ENCODE measurements around the gene PALM. TPM values are rescaled to one million over a fixed set of nuclear protein-coding genes. Genes with fewer than 3 reads are reported as not detected.

PALM gene
- total RNA-seq, 1 experiment from 2014 or later = 43.7 TPM

DNA sequence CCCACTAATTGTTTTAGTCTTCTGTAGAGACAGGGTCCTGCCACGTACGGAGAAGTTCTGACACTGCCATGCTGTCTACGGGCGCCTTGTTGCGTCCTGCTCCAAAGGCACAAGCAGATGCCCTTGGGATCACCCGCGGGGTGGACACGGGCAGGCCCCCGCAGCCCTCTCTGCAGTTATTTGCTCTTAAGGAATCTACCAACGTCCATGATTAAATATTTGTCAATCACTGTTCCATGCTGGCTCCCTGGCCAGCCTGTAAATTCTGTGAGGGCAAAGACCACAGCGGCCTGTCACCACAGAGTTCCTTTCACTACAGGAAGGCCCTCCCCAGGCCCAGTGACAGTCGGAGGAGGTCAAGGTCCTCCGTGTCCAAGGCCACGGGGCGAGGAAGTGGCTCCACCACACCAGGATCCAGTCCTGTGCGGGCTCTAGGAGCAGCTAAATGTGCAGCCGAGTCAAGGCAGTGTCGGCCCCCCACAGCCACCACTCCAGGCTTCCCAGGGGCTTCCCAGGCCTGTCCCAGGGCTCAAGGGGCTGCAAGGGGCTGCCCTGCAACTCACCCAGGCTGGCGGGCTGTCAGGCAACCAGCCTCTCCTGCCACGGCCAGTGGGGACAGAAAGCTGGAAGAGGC lies 47.8 kb upstream of the PALM start:
- intact Hi-C loops (cut with micrococcal nuclease) = no loop called here
- Histone ChIP-seq H3K4me2 (ENCODE audit: low read length) (peak overlapping the region; percentile 99), H3K9ac (ENCODE audit: low read length) (peak overlapping the region; percentile 98), H3K36me3 (ENCODE audit: control insufficient read depth in 1 of 2, insufficient read depth in 2 of 2, low read length in 2 of 2) (peaks cover 3 to 21% of the 10 kb centered on the region in 2 experiments; a peak in 2 of 4 replicates), H3K4me1 (ENCODE audit: control insufficient read depth in 1 of 2, insufficient read depth in 2 of 2, low read length in 2 of 2) (peaks cover 18 to 35% of the 10 kb centered on the region in 2 experiments), H3K79me2 (ENCODE audit: insufficient read depth, low read length) (peaks cover 70% of the 10 kb centered on the region), H3K27me3 (ENCODE audit: insufficient read depth, low read length) (no peaks in the 10 kb centered on the region), H2AFZ (ENCODE audit: low read depth, low read length, poor library complexity, severe bottlenecking) (no peak overlapping the region), H4K20me1 (ENCODE audit: insufficient read depth) (peaks cover 5% of the 10 kb centered on the region; the same call in 1 of the 2 replicates), H3K4me3 (replicated peaks in 1 of 2; ENCODE audit: low read depth in 1 of 2, low read length in 2 of 2) (peak overlapping the region; percentile 64 to 96), H3K9me2 (ENCODE audit: insufficient read depth) (no peaks in the 10 kb centered on the region), H3K27ac (ENCODE audit: low read depth, low read length) (peak overlapping the region; percentile 99), H3K9me3 (ENCODE audit: control insufficient read depth in 1 of 2, insufficient read depth in 1 of 2, low read depth in 1 of 2, low read length in 2 of 2) (no peaks in the 10 kb centered on the region)
- TF ChIP-seq ELF1 (IDR thresholded peaks at IDR 0.05; ENCODE audit: borderline replicate concordance, low read depth) = no peak
- TF ChIP-seq POLR2A (IDR thresholded peaks at IDR 0.05; ENCODE audit: borderline replicate concordance, extremely low read depth, insufficient read depth, insufficient read length) = no peak
- TF ChIP-seq ZFX (IDR thresholded peaks at IDR 0.05) = no peak
- no peak for TF ChIP-seq EGR1 (IDR thresholded peaks at IDR 0.05; ENCODE audit: low read depth)
- TF ChIP-seq, protein P1, sequence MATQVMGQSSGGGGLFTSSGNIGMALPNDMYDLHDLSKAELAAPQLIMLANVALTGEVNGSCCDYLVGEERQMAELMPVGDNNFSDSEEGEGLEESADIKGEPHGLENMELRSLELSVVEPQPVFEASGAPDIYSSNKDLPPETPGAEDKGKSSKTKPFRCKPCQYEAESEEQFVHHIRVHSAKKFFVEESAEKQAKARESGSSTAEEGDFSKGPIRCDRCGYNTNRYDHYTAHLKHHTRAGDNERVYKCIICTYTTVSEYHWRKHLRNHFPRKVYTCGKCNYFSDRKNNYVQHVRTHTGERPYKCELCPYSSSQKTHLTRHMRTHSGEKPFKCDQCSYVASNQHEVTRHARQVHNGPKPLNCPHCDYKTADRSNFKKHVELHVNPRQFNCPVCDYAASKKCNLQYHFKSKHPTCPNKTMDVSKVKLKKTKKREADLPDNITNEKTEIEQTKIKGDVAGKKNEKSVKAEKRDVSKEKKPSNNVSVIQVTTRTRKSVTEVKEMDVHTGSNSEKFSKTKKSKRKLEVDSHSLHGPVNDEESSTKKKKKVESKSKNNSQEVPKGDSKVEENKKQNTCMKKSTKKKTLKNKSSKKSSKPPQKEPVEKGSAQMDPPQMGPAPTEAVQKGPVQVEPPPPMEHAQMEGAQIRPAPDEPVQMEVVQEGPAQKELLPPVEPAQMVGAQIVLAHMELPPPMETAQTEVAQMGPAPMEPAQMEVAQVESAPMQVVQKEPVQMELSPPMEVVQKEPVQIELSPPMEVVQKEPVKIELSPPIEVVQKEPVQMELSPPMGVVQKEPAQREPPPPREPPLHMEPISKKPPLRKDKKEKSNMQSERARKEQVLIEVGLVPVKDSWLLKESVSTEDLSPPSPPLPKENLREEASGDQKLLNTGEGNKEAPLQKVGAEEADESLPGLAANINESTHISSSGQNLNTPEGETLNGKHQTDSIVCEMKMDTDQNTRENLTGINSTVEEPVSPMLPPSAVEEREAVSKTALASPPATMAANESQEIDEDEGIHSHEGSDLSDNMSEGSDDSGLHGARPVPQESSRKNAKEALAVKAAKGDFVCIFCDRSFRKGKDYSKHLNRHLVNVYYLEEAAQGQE (IDR thresholded peaks at IDR 0.05; ENCODE audit: low read depth) = no peak
- TF ChIP-seq TCF7L2 (IDR thresholded peaks at IDR 0.05; ENCODE audit: borderline replicate concordance, extremely low read depth, insufficient read depth, insufficient read length) = no peak
- TF ChIP-seq EZH2 (IDR thresholded peaks at IDR 0.05) = no peak
- TF ChIP-seq, protein P2, sequence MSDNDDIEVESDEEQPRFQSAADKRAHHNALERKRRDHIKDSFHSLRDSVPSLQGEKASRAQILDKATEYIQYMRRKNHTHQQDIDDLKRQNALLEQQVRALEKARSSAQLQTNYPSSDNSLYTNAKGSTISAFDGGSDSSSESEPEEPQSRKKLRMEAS (IDR thresholded peaks at IDR 0.05) = no peak
- TF ChIP-seq YY1 (IDR thresholded peaks at IDR 0.05; ENCODE audit: extremely low read depth, insufficient replicate concordance, low read depth, low read length) = no peak
- no peak for ATAC-seq
- no peak for DNase-seq (ENCODE audit: low read depth, low spot score)
- ChIA-PET CTCF (no interaction called here), POLR2A (no interaction called here), RAD21 (ENCODE audit: low non-redundant PET in 1 of 2, low total read pairs in 2 of 2, uncharacterized antibody in 2 of 2, unreplicated experiment in 2 of 2) (no interaction called here)
- no TSS peak for BruUV-seq (replicated peaks)
